ENCODE data around the gene GRM1. TPM values are rescaled to one million over a fixed set of nuclear protein-coding genes. Genes with fewer than 3 reads are reported as not detected.
A peak's percentile ranks its signal among the peaks of the same experiment; 100 is the strongest.

GRM1 gene
- total RNA-seq, 6 donors from 2014 or later = 0.10 TPM; not detected in 5

DNA sequence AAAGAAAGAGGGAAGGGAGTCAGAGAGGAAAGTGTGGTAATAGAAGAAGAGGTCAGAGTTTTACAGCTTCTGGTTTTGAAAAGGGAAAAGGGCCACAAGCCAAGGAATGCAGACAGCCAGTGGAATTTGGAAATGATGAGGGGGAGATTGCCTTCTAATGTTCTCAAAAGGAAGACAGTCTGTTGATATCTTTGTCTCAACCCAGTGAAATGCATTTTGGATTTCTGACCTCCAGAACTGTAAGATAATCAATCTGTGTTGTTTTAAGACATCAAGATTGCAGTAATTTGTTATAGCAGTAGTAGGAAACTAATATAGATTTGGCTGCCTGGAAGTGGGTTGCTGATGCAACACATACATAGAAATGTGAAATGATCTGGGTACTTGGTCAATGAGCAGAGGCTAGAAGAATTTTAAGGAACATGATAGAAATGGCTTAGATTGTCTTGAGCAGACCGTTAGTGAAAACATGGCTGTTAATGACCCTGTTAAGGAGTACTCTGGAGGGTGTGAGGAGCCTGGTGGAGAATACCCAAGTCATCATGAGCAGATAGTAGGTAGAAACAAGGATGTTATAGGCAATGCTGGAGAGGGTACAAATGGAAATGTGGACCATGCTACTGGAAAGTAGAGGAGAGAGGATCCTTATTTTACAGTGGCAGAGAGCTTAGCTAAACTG lies 259.0 kb downstream of the GRM1 start:
- no peaks in the 10 kb centered on the region for H3K27me3 ChIP-seq
- peaks cover 0 to 11% (median 3%) of the 10 kb centered on the region in 4 donors for H3K4me1 ChIP-seq
- DNase-seq (no peak), ATAC-seq (ENCODE audit: low FRiP score in 2 of 2) (no peak)
- 74 to 81% methylated on average over 1 of the region's 1 CpG for WGBS, 2 donors
- H3K36me3 ChIP-seq = no peaks in the 10 kb centered on the region
- no peak for TF ChIP-seq POLR2A (IDR thresholded peaks at IDR 0.05)
- TF ChIP-seq POLR2AphosphoS5 (IDR thresholded peaks at IDR 0.05) = no peak
- no peak overlapping the region for H3K4me3 ChIP-seq
- no peaks in the 10 kb centered on the region for H3K9me3 ChIP-seq
- H3K27ac ChIP-seq = no peak overlapping the region

- no peaks in the 10 kb centered on the region for H3K36me3 ChIP-seq
- H3K4me1 ChIP-seq = peaks cover 0 to 11% (median 3%) of the 10 kb centered on the region in 4 donors
- DNase-seq (peak in 1 of 2 donors; percentile 31), ATAC-seq (ENCODE audit: low FRiP score in 2 of 2) (peak in 1 of 2 donors; percentile 79)
- WGBS, 2 donors = 51 to 53% methylated on average over 5 of the region's 5 CpGs
- H3K27me3 ChIP-seq = no peaks in the 10 kb centered on the region
- H3K9me3 ChIP-seq = no peaks in the 10 kb centered on the region
- peak overlapping the region in 1 of 4 donors; percentile 5 for H3K27ac ChIP-seq
- TF ChIP-seq POLR2AphosphoS5 (IDR thresholded peaks at IDR 0.05) (no peak), CTCF (IDR thresholded peaks at IDR 0.05) (no peak), EP300 (IDR thresholded peaks at IDR 0.05) (no peak), POLR2A (IDR thresholded peaks at IDR 0.05) (no peak)
- no peak overlapping the region for H3K4me3 ChIP-seq
Measured at GRCh38 chr6:146289816-146290588, 261.1 kb downstream of the GRM1 start.

DNA sequence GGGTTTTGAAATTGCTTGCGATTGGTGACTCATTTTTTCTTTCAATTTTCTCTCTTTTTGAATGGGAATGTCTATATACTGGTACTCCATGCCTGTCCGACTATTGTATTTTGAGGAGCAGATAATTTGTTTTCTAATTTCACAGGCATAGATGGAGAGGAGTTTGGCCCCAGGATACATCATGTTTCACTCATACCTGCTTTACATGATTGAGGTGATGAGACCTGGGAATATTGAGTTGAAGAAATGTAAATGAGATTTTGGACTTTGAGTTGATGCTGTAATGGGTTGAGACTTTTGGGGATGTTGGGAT lies 261.7 kb downstream of the GRM1 start:
- TF ChIP-seq CTCF (IDR thresholded peaks at IDR 0.05) (no peak), EP300 (IDR thresholded peaks at IDR 0.05) (no peak), POLR2AphosphoS5 (IDR thresholded peaks at IDR 0.05) (no peak), POLR2A (IDR thresholded peaks at IDR 0.05) (no peak)
- WGBS, 2 donors = 78 to 81% methylated on average over 2 of the region's 2 CpGs
- H3K27ac ChIP-seq = no peak overlapping the region
- H3K4me1 ChIP-seq = peaks cover 0 to 11% (median 3%) of the 10 kb centered on the region in 4 donors
- H3K4me3 ChIP-seq = no peak overlapping the region
- H3K9me3 ChIP-seq = no peaks in the 10 kb centered on the region
- no peaks in the 10 kb centered on the region for H3K27me3 ChIP-seq
- no peaks in the 10 kb centered on the region for H3K36me3 ChIP-seq
- ATAC-seq (ENCODE audit: low FRiP score in 2 of 2) (no peak), DNase-seq (no peak)

DNA sequence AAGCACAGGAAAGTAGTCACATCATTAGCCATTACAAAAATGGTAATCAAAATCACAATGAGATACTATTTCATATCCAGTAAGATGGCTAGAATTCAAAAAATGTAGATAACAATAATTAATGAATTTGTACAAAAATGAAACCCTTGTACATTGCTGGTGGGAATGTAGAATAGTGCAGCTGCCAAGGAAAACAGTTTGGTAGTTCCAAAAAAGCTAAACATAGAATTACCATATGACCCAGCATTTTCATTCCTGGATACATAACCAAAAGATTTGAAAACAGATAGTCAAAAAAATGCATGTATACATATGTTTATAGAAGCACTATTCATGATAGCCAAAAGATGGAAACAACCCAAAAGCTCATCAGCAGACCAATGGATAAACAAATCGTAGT lies 263.6 kb downstream of the GRM1 start:
- Histone ChIP-seq H3K9me3 (no peaks in the 10 kb centered on the region), H3K27ac (no peak overlapping the region), H3K36me3 (no peaks in the 10 kb centered on the region), H3K4me3 (no peak overlapping the region), H3K27me3 (no peaks in the 10 kb centered on the region), H3K4me1 (peaks cover 0 to 11% (median 3%) of the 10 kb centered on the region in 4 donors)
- DNase-seq = no peak
- TF ChIP-seq CTCF (IDR thresholded peaks at IDR 0.05) (no peak), EP300 (IDR thresholded peaks at IDR 0.05) (no peak), POLR2A (IDR thresholded peaks at IDR 0.05) (no peak), POLR2AphosphoS5 (IDR thresholded peaks at IDR 0.05) (no peak)
- 68 to 96% methylated on average over 1 of the region's 1 CpG for WGBS, 2 donors
- ATAC-seq (ENCODE audit: low FRiP score in 2 of 2) = no peak

DNA sequence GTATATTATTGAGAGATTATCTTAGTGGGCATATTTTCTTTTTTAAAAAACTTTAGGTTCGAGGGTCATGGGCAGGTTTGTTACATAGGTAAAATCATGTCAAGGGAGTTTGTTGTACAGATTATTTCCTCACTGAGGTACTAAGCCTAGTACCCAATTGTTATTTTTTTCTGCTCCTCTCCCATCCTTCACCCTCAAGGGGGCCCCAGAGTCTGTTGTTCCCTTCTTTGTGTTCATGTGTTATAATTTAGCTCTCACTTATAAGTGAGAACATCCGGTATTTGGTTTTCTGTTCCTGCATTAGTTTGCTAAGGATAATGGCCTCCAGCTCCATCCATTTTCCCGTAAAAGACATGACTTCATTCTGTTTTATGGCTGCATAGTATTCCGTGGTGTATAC lies 266.8 kb downstream of the GRM1 start:
- no peaks in the 10 kb centered on the region for H3K9me3 ChIP-seq
- no peaks in the 10 kb centered on the region for H3K27me3 ChIP-seq
- peaks cover 0 to 3% (median under 1%) of the 10 kb centered on the region in 4 donors for H3K4me1 ChIP-seq
- H3K27ac ChIP-seq = no peak overlapping the region
- 90 to 93% methylated on average over 4 of the region's 4 CpGs for WGBS, 2 donors
- H3K4me3 ChIP-seq = no peak overlapping the region
- DNase-seq (no peak), ATAC-seq (ENCODE audit: low FRiP score in 2 of 2) (no peak)
- no peaks in the 10 kb centered on the region for H3K36me3 ChIP-seq
- TF ChIP-seq CTCF (IDR thresholded peaks at IDR 0.05) = no peak
- no peak for TF ChIP-seq POLR2AphosphoS5 (IDR thresholded peaks at IDR 0.05)
- TF ChIP-seq EP300 (IDR thresholded peaks at IDR 0.05) = no peak
- no peak for TF ChIP-seq POLR2A (IDR thresholded peaks at IDR 0.05)
